ENCODE data around the gene WDR59. TPM values are rescaled to one million over a fixed set of nuclear protein-coding genes. Genes with fewer than 3 reads are reported as not detected.

The WDR59 gene
- total and polyA plus RNA-seq, 9 of the 15 experiments (the other 6 are each of a cell fraction or from before 2014, with no cell fraction given), result 12.7 to 126 (median 34.7) TPM

GRCh38 chr16:75021410-75021809, 36.5 kb upstream of the WDR59 start:
- CTCF ChIA-PET (ENCODE audit: low intra/inter-chr PET ratio), result no interaction called here
- Histone ChIP-seq H3K4me3 (no peak overlapping the region), H3K9me3 (replicated peaks; ENCODE audit: control insufficient read depth, insufficient read depth, low read depth, low read length) (peaks cover 5% of the 10 kb centered on the region; the same call in 1 of the 2 replicates), H3K27me3 (ENCODE audit: control insufficient read depth in 2 of 2, insufficient read depth in 2 of 2, low read length in 2 of 2) (no peaks in the 10 kb centered on the region), H3K4me1 (replicated peaks in 1 of 2; ENCODE audit: control insufficient read depth in 2 of 2, insufficient read depth in 2 of 2, low read length in 2 of 2) (peaks cover 3 to 29% of the 10 kb centered on the region in 2 experiments; a peak in 4 of 5 replicates), H3K9ac (ENCODE audit: insufficient read depth in 1 of 2, low read depth in 2 of 2, low read length in 2 of 2) (no peak overlapping the region), H3K9me1 (ENCODE audit: control insufficient read depth, insufficient read depth, low read length) (no peaks in the 10 kb centered on the region), H3K27ac (ENCODE audit: extremely low read depth, low read depth, low read length) (no peak overlapping the region), H3K79me2 (ENCODE audit: control insufficient read depth, insufficient read depth, low read length) (peaks cover 87% of the 10 kb centered on the region), H2AFZ (ENCODE audit: low read depth, low read length) (no peak overlapping the region), H3K4me2 (ENCODE audit: insufficient read depth, low read length) (no peak overlapping the region), H4K20me1 (replicated peaks; ENCODE audit: control insufficient read depth, insufficient read depth, low read length) (no peaks in the 10 kb centered on the region), H3K36me3 (ENCODE audit: control insufficient read depth, insufficient read depth, low read length) (no peaks in the 10 kb centered on the region; the same call in 2 of the 3 replicates)
- no peak for FAIRE-seq
- in situ Hi-C loops (cut with MboI), result no loop called here
- 95% methylated on average over 1 of the region's 1 CpG for WGBS (ENCODE audit: insufficient coverage, low coverage, missing lambda C conversion rate)
- BruUV-seq (replicated peaks), result no TSS peak
- no peak for ATAC-seq
- TF ChIP-seq PHB (CRISPR knock-in tag; IDR thresholded peaks at IDR 0.05), result no peak
- 0 out of 2 replicates have a peak, but pooled peaks have one; percentile 1 for TF ChIP-seq ZBTB33 (CRISPR knock-in tag; IDR thresholded peaks at IDR 0.05)
- no peak for TF ChIP-seq POLR2B (IDR thresholded peaks at IDR 0.05; ENCODE audit: low read depth, partially characterized antibody)
- TF ChIP-seq CBX3 (IDR thresholded peaks at IDR 0.05; ENCODE audit: borderline replicate concordance in 1 of 2, low read length in 2 of 2), result peak in 1 of 2 experiments; percentile 78; a peak in 2 of 3 replicates
- TF ChIP-seq NCOA6 (IDR thresholded peaks at IDR 0.05), result no peak
- TF ChIP-seq PREB (CRISPR knock-in tag; IDR thresholded peaks at IDR 0.05), result no peak
- TF ChIP-seq TRIM28 (IDR thresholded peaks at IDR 0.05), result peak; percentile 79
- peak; percentile 93 for TF ChIP-seq ZFP1 (CRISPR knock-in tag; IDR thresholded peaks at IDR 0.05)
- no peak for TF ChIP-seq SRSF1 (IDR thresholded peaks at IDR 0.05; ENCODE audit: low read depth, low read length)
- intact Hi-C loops (cut with micrococcal nuclease), result no loop called here
- DNase-seq (ENCODE audit: extremely low read depth in 1 of 4, low spot score in 3 of 4), result no peak
- POLR2A ChIA-PET, result no interaction called here
